ENCODE data around the gene MDM1.

GRCh38 chr12:68319988-68320623 lies 12.1 kb downstream of the MDM1 start:
- TF ChIP-seq CTCF (optimal IDR thresholded peaks at IDR 0.05 in 1 of 3, IDR thresholded peaks at IDR 0.05 in 1 of 3, conservative IDR thresholded peaks at IDR 0.05 in 1 of 3; ENCODE audit: extremely low read depth in 1 of 3, insufficient read depth in 2 of 3, low read length in 3 of 3) (no peak), EZH2 (IDR thresholded peaks at IDR 0.05; ENCODE audit: low read length) (no peak)
